ENCODE measurements around the gene GRIP2.

Gene GRIP2

DNA sequence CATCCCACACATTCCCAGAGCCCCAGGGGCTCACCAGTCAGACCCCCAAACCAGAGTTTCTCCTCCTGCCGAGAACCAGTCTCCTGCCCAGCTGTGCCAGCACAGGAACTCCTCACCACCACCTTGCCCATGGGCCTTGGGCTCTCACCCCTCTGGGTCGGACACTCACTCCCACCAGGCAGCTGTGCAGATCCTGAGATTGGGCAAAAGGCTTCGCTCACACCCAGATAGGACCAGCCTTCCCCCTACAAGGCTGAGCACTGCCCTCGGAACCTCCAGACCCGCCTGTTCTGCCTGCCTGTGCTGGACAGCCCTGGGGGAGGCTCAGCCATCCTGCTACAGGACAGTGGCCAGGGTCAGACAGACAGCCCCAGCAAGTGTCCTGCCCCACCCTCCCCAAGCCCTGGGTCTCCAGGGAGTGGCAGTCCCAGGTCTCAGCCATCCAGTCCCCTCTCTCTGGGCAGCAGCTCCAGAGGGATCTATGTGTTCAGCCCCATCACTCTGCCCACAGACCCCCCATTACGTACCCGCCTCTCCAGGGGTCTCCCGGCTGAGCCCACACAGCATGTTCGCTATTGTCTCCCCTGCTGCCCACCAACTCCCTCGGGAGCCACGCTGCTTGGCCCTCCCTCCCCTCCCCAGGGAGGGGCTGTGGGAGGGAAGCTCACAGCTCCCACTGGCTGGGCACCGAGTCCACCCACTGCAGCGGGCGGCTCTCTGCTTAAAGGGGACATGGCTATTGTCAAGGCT, at the start of gene GRIP2:
GRIP2 (minus strand) TSS at position 601 of the 750 bp plus-strand sequence; CDS start at position 567, 34 bp downstream.
- no peak for DNase-seq

DNA sequence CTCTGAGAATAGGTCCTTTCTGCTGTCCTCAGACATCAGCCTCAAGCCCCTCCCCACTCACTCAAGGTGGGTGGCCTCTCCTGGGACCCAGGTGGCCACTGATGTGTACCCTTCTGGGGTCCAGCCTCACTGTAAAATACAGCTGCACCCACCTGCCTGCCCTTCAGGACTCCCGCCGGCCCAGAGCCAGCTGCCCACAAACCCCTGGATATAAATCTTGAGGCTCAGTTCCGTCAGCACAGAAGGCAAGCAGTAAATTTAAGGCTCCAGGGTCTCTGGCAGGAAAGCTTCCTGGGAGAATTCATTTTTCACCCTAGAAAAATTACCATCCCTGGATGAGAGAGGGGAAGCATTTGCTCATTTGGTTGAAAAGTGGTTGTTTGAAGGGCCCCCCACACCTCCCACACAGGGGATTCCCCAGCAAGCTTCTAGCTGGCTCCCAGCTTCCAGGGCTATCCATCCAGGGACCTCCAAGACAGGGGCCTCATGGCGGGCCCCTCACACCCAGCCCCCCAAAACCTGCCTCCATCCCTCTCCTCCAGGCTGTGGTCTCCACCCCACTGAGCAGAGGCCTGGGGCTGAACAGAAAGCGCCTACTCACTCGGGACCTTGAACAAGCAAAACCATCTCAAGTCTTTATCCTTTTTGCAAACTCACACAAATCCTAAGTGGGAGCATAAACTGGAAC, 48.4 kb upstream of the GRIP2 start:
- no peak for DNase-seq

DNA sequence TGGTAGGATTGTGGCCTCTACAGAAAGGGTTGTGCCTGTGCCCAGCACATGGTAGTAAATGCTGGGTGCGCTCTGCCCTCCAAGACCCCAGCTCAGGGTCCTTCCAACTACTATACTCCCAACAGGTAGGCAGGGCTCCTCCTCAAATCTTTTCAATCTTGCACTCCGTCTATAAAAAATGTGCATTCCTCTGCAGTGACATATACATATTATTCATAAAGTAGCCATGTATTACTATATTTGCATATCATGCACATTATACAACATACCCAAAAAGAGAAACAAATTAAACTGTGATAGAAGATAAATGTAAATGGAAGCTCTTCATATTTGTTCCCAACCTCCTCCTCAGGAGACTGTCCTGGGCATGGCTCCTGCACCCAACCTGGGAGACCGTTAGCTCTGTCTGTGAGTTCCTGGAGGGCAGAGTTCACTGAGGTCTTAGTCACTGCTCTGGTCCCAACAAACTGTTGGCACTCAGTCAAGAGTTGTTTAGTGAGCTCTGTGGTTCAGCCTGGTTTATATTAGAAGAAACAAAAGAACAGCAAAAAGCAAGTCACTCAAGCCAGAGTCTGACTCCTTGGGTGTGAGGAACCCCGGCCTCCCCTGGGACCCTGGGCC, 47.7 kb upstream of the GRIP2 start:
- DNase-seq, result no peak

DNA sequence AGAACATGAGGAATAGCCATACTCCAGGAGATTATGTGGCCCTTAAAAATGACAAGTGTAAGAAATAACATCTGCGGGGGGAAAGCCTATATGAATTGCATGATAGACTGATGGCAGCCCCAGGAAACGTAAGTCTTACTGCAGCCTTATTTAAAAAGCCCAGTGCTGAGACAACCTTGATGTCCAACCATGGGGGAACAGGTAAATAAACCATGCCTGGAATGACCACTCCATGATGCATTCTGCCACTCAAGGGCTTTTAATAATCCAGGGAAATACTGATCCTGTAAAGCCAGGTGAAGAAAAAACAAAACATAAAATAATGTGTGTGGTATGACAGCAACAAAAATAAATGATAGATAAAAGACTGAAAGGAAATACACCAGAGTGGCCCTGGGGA, 46.5 kb upstream of the GRIP2 start:
- DNase-seq, result no peak

DNA sequence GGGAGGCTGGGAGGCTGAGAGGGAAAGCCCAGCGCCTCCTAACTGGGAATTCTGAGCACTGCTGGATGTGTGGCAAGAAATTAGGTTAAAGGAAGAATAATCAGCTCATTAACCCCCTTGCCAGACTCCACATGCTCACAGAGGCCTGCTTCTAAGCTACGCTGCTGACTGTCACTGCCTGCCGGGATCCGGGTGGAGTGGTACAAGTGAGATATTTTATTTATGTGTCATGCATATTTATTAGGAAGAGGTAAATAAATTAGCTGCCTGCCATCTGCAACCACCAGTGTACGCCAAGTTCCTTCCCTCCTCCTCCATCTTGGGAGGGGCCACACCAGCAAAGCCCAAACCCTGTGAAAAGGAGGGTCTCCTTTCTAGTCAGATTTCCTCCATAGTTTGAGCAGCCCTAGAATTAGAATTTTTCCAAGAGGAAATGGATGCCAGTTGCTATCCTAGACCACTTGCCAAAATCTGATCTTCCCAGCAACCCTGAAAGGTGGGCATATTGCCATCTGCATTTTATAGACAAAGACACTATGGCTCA, 43.5 kb upstream of the GRIP2 start:
- no peak for DNase-seq

- DNase-seq, result no peak
Measured at GRCh38 chr3:14582045-14582410, 41.9 kb upstream of the GRIP2 start.

GRCh38 chr3:14581334-14582044, 41.3 kb upstream of the GRIP2 start:
- DNase-seq, result no peak

- no peak for DNase-seq
Measured at GRCh38 chr3:14577897-14578296, 37.8 kb upstream of the GRIP2 start.

- no peak for DNase-seq
Measured at GRCh38 chr3:14576163-14576562, 36.0 kb upstream of the GRIP2 start.

DNA sequence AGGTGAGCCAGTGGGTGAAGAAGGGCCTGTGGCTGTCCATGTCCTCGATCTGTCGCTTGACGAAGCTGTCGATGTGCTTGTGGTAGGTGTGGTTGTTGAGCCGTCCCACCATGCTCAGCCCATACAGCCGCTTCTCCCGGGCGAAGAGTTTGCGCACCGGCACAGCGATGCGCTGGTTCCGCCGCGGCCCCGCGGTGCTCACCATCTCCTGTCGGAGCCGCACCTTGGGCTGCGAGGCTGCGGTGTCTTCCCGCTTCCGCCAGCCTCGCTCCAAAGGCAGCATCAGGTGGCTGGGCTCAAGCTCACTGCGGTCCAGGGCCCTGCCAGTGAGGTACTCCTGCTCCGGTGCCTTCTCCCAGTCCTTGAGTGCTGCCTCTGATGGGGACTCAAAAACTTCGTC, 34.0 kb upstream of the GRIP2 start:
- no peak for DNase-seq

- DNase-seq, result no peak
Measured at GRCh38 chr3:14573706-14574105, 33.6 kb upstream of the GRIP2 start.

DNA sequence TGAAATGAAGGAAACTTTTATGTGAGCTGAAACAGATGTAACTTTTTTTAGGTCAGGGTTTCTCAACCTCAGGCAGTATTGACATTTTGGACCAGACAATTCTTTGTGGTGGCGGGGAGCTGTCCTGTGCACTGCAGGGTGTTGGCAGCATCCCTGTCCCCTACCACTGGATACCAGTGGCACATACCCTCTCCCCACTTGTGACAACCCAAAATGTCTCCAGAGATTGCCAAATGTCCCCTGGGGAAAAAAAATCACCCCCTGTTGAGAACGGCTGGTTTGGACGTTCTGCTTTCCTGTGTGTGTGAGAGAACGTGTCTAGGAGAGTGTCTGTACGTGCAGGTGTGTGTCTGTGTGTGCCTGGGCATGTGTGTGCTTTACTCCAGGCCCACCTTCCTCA, 30.7 kb upstream of the GRIP2 start:
- no peak for DNase-seq

- DNase-seq, result no peak
Measured at GRCh38 chr3:14570089-14570488, 29.9 kb upstream of the GRIP2 start.

- DNase-seq, result no peak
Measured at GRCh38 chr3:14569474-14570000, 29.4 kb upstream of the GRIP2 start.

DNA sequence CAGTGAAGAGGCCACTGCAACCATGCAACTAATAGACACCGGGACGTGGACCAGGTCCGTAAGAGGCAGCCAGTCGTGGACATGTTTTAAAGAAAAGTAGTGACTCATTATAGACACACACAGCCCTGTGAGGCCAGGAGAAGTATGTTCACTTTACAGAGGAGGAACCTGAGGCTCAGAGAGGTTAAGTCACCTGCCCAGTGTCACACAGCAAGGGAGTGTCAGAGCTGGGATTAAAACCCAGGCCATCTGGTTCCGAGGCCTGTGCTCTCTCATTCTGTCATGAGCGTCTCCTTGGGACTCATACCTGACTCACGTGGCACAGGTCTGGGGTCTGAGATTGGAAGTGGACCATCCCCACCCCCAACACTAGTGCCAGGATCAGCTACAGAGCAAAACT, 28.1 kb upstream of the GRIP2 start:
- DNase-seq, result no peak

GRCh38 chr3:14566812-14567211, 26.7 kb upstream of the GRIP2 start:
- no peak for DNase-seq

GRCh38 chr3:14565868-14566588, 25.9 kb upstream of the GRIP2 start:
- no peak for DNase-seq

DNA sequence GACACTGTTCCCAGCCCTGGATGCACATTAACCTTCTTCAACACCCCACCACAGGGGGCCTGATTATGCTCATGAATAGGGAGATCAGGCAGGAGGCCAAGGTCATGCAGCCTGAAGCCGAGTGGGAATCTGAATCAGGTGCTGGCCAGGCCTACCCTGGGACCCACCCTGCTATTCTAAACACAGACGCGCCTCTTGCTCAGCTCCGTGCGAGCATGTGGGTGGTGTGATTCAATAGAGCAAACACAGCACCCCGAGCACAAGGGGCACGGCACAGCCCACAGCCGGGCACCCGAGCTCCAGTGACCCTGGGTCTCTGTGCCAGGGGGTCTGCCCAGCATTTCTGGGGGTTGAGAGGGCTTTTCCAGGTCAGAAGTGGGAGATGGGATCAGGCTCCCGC, 24.6 kb upstream of the GRIP2 start:
- DNase-seq, result no peak

DNA sequence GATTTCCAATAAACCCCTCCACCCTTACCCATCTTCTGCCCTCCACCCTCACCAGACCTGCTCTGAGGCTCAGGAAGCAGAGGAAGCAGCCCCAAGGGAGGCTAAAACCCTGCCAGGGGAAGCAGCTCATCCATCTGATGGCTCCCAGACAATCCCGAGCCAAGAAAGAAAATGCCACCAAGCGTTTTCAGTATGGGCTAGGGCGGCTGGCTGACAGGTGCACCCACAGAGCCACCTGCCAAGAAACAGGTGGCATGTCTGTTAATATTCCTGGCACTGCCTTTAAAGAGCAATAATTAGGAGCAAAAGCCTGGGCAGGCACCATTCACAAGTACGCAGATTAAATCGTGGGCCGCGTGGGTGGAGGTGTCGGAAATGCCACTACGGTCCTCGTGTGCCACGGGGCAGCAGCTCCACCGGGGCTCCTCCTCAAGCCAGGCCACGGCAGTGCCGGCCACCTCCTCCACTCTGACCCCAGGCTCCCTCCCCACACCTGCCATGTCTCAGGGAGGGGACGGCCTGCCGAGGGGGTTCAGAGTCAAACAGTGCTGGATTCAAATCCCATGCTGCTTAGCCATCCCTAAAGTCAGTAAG, 23.9 kb upstream of the GRIP2 start:
- DNase-seq, result peak; percentile 1

- DNase-seq, result no peak
Measured at GRCh38 chr3:14562121-14562890, 22.2 kb upstream of the GRIP2 start.
